Measurements from ENCODE around the gene BTBD9. TPM values are rescaled to one million over a fixed set of nuclear protein-coding genes. Genes with fewer than 3 reads are reported as not detected.

The BTBD9 gene
- polyA plus RNA-seq, 1 donor (not counting 4 experiments of a cell fraction or from before 2014, with no cell fraction given), result 6.8 TPM

DNA sequence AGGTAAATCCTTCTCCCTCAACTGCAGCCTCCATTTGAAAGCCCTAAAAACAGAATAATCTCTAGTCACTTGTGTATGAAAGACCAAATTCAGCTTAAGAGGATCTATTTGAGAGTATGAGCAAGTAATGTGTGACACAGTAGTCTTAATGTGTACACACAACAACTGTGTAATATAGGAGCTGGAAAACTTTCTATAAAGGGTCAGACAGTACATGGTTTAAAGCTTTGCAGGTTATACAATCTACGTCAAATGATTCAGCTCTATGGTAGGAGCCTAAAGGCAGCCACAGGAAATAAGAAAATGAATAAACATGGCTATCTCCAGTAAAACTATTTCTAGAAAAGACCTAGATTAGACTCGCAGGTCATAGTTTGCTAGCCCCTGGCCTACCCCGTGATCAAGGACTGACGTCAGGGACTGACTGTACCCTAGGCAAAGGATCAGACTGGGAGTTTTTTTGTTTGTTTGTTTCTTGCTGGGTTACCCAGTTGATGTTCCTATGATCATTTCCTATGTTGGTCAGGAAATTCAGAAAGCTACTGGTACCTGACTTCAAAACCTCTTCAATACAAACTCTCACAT, 39.7 kb downstream of the BTBD9 start:
- FAIRE-seq (no peak), DNase-seq (ENCODE audit: low read depth, low spot score) (no peak)
- no peaks in the 10 kb centered on the region for H3K4me1 ChIP-seq (ENCODE audit: control insufficient read depth, extremely low read depth, insufficient read depth, low read length)
- H3K27me3 ChIP-seq (ENCODE audit: control insufficient read depth, extremely low read depth, insufficient read depth, low read length), result no peaks in the 10 kb centered on the region
- H2AFZ ChIP-seq (ENCODE audit: control insufficient read depth, low read length), result no peak overlapping the region
- no peaks in the 10 kb centered on the region for H3K9me3 ChIP-seq (ENCODE audit: control insufficient read depth, low read depth, low read length)
- dilution Hi-C loops (cut with MboI; ENCODE audit: extremely low pct_ligation_motif_present, low sequenced_read_pairs), result no loop called here
- no peaks in the 10 kb centered on the region for H3K36me3 ChIP-seq (ENCODE audit: control insufficient read depth in 2 of 2, extremely low read depth in 1 of 2, insufficient read depth in 2 of 2, low read length in 2 of 2)
- no peak overlapping the region for H3K4me2 ChIP-seq (ENCODE audit: control insufficient read depth, extremely low read depth, insufficient read depth, low read depth, low read length)
- no peak for TF ChIP-seq EZH2 (IDR thresholded peaks at IDR 0.05; ENCODE audit: low read length)
- TF ChIP-seq, protein P1, sequence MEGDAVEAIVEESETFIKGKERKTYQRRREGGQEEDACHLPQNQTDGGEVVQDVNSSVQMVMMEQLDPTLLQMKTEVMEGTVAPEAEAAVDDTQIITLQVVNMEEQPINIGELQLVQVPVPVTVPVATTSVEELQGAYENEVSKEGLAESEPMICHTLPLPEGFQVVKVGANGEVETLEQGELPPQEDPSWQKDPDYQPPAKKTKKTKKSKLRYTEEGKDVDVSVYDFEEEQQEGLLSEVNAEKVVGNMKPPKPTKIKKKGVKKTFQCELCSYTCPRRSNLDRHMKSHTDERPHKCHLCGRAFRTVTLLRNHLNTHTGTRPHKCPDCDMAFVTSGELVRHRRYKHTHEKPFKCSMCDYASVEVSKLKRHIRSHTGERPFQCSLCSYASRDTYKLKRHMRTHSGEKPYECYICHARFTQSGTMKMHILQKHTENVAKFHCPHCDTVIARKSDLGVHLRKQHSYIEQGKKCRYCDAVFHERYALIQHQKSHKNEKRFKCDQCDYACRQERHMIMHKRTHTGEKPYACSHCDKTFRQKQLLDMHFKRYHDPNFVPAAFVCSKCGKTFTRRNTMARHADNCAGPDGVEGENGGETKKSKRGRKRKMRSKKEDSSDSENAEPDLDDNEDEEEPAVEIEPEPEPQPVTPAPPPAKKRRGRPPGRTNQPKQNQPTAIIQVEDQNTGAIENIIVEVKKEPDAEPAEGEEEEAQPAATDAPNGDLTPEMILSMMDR (optimal IDR thresholded peaks at IDR 0.05 in 1 of 3, IDR thresholded peaks at IDR 0.05 in 1 of 3, conservative IDR thresholded peaks at IDR 0.05 in 1 of 3; ENCODE audit: extremely low read depth in 1 of 3, insufficient read depth in 2 of 3, low read length in 3 of 3), result no peak
- no peak overlapping the region for H3K4me3 ChIP-seq (ENCODE audit: control insufficient read depth in 2 of 3, extremely low read depth in 1 of 3, insufficient read depth in 2 of 3, low read depth in 1 of 3, low read length in 3 of 3)
- H3K79me2 ChIP-seq (ENCODE audit: control insufficient read depth, insufficient read depth, low read length), result no peaks in the 10 kb centered on the region
- no peak overlapping the region for H3K9ac ChIP-seq (ENCODE audit: control insufficient read depth, extremely low read depth, insufficient read depth, low read length)
- no peaks in the 10 kb centered on the region for H3K9me1 ChIP-seq (ENCODE audit: control insufficient read depth, extremely low read depth, insufficient read depth, low read length)
- no peaks in the 10 kb centered on the region for H4K20me1 ChIP-seq (ENCODE audit: control insufficient read depth, extremely low read depth, insufficient read depth, low read length)
- H3K27ac ChIP-seq (ENCODE audit: control insufficient read depth, insufficient read depth, low read length), result no peak overlapping the region

DNA sequence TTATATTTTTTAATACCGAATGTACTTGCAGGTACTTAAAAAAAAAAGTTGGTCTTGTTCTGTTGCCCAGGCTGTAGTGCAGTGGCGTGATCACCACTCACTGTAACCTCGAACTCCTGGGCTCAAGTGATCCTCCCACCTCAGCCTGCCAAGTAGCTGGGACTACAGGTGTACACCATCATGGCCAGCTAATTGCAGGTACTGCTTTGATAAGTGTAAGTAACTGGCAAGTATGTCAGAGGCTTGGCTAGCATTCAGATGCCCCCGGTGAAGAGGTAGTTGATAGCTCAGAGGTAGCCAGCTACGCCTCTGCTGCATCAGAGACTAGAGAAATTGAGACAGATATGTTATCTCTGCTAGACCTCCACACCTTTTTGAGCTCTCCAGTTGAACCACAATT, 40.5 kb downstream of the BTBD9 start:
- DNase-seq (ENCODE audit: low read depth, low spot score), result no peak
- TF ChIP-seq, protein P1 (optimal IDR thresholded peaks at IDR 0.05 in 1 of 3, IDR thresholded peaks at IDR 0.05 in 1 of 3, conservative IDR thresholded peaks at IDR 0.05 in 1 of 3; ENCODE audit: extremely low read depth in 1 of 3, insufficient read depth in 2 of 3, low read length in 3 of 3), result no peak
- no peak for TF ChIP-seq EZH2 (IDR thresholded peaks at IDR 0.05; ENCODE audit: low read length)
- Histone ChIP-seq H3K9me1 (ENCODE audit: control insufficient read depth, extremely low read depth, insufficient read depth, low read length) (no peaks in the 10 kb centered on the region), H2AFZ (ENCODE audit: control insufficient read depth, low read length) (no peak overlapping the region), H4K20me1 (ENCODE audit: control insufficient read depth, extremely low read depth, insufficient read depth, low read length) (no peaks in the 10 kb centered on the region), H3K9me3 (ENCODE audit: control insufficient read depth, low read depth, low read length) (no peaks in the 10 kb centered on the region), H3K27ac (ENCODE audit: control insufficient read depth, insufficient read depth, low read length) (no peak overlapping the region), H3K36me3 (ENCODE audit: control insufficient read depth in 2 of 2, extremely low read depth in 1 of 2, insufficient read depth in 2 of 2, low read length in 2 of 2) (no peaks in the 10 kb centered on the region), H3K4me1 (ENCODE audit: control insufficient read depth, extremely low read depth, insufficient read depth, low read length) (no peaks in the 10 kb centered on the region), H3K79me2 (ENCODE audit: control insufficient read depth, insufficient read depth, low read length) (no peaks in the 10 kb centered on the region), H3K27me3 (ENCODE audit: control insufficient read depth, extremely low read depth, insufficient read depth, low read length) (no peaks in the 10 kb centered on the region), H3K4me3 (ENCODE audit: control insufficient read depth in 2 of 3, extremely low read depth in 1 of 3, insufficient read depth in 2 of 3, low read depth in 1 of 3, low read length in 3 of 3) (no peak overlapping the region), H3K9ac (ENCODE audit: control insufficient read depth, extremely low read depth, insufficient read depth, low read length) (no peak overlapping the region), H3K4me2 (ENCODE audit: control insufficient read depth, extremely low read depth, insufficient read depth, low read depth, low read length) (no peak overlapping the region)
- dilution Hi-C loops (cut with MboI; ENCODE audit: extremely low pct_ligation_motif_present, low sequenced_read_pairs), result no loop called here
- no peak for FAIRE-seq
